IMR-90 (cell line): ENCODE results near the gene GRSF1. TPM values are rescaled to one million over a fixed set of nuclear protein-coding genes. Genes with fewer than 3 reads are reported as not detected.

Experiments
- ATAC-seq: fragments of 200-7000 bp; cut with Tn5 transposase; 2 replicates; pipeline ENCODE4 v1.9.1; 2020; ENCODE audit warnings: low read depth, mild to moderate bottlenecking, moderate library complexity
- BruUV-seq: library from RNA; stranded (reverse); fragments of 400-500 nt; replicated peaks from 2 replicates; lab custom pipeline; 2021; lab: Mats Ljungman, UMichigan
- CTCF ChIA-PET: fragments of 300-600 bp; formaldehyde crosslinking; extraction: SDS; loops from one replicate; lab custom pipeline; 2021; ENCODE audit warnings: antibody characterized with exemption; lab: Yijun Ruan, JAX
- POLR2A ChIA-PET: fragments of 300-600 bp; sonication (Branson Sonifier 250); formaldehyde crosslinking; loops from one replicate; lab custom pipeline; 2022; ENCODE audit warnings: antibody characterized with exemption; ENCODE audit not compliant: unreplicated experiment; lab: Charles Lee
- DNase-seq: peaks from one replicate; pipeline ENCODE4 v3.0.0; 2013
- H2AFZ ChIP-seq: replicated peaks from 2 replicates; pipeline ENCODE3; 2013; ENCODE audit warnings: low read length, mild to moderate bottlenecking; ENCODE audit not compliant: poor library complexity
- H2AK5ac ChIP-seq: 2 replicates; pipeline ENCODE4 v1.6.1; 2013; ENCODE audit warnings: low read depth, low read length, inconsistent platforms
- H2AK9ac ChIP-seq: replicated peaks from 2 replicates; pipeline ENCODE3; 2013; ENCODE audit warnings: mild to moderate bottlenecking, low read depth, low read length, moderate library complexity; ENCODE audit not compliant: poor library complexity
- H2BK120ac ChIP-seq: 2 replicates; pipeline ENCODE4 v1.6.1; 2013; ENCODE audit warnings: low read depth, low read length, inconsistent platforms
- H2BK15ac ChIP-seq: 3 replicates; pipeline ENCODE4 v1.6.1; 2013; ENCODE audit warnings: low read depth, low read length, inconsistent platforms
- H2BK20ac ChIP-seq: 2 replicates; pipeline ENCODE4 v1.6.1; 2013; ENCODE audit warnings: low read depth, mild to moderate bottlenecking, inconsistent platforms, low read length, moderate library complexity
- H2BK5ac ChIP-seq: 2 replicates; pipeline ENCODE4 v1.6.1; 2013; ENCODE audit warnings: mild to moderate bottlenecking, low read depth, low read length, inconsistent platforms; ENCODE audit not compliant: poor library complexity, severe bottlenecking
- H3K14ac ChIP-seq: replicated peaks from 2 replicates; pipeline ENCODE4 v1.6.1; 2013; ENCODE audit warnings: low read depth, low read length, inconsistent platforms
- H3K18ac ChIP-seq: 2 replicates; pipeline ENCODE4 v1.6.1; 2013; ENCODE audit warnings: low read depth, low read length, control low read depth
- H3K23ac ChIP-seq: 2 replicates; pipeline ENCODE4 v1.6.1; 2013; ENCODE audit warnings: low read depth, low read length, inconsistent platforms
- H3K27ac ChIP-seq: 2 replicates; pipeline ENCODE4 v1.5.1; 2013; ENCODE audit warnings: mild to moderate bottlenecking, control low read depth, low read length; ENCODE audit not compliant: insufficient read depth
- H3K27me3 ChIP-seq: 2 replicates; pipeline ENCODE4 v1.6.1; 2013; ENCODE audit warnings: low read length; ENCODE audit not compliant: control insufficient read depth, insufficient read depth
- H3K36me3 ChIP-seq: 2 replicates; pipeline ENCODE4 v1.6.1; 2013; ENCODE audit warnings: low read length, mixed read lengths; ENCODE audit not compliant: control insufficient read depth, insufficient read depth
- H3K4ac ChIP-seq: 2 replicates; pipeline ENCODE4 v1.6.1; 2013; ENCODE audit warnings: low read depth, low read length, inconsistent platforms
- H3K4me1 ChIP-seq: 2 replicates; pipeline ENCODE4 v1.6.1; 2013; ENCODE audit warnings: low read length, mixed read lengths; ENCODE audit not compliant: control insufficient read depth, insufficient read depth
- H3K4me2 ChIP-seq: 2 replicates; pipeline ENCODE4 v1.6.1; 2013; ENCODE audit warnings: low read depth, mild to moderate bottlenecking, control low read depth, low read length, moderate library complexity
- H3K4me3 ChIP-seq: 2 replicates; pipeline ENCODE4 v1.5.1; 2013; ENCODE audit warnings: low read depth, mild to moderate bottlenecking, control low read depth, low read length, moderate library complexity; ENCODE audit not compliant: insufficient read depth
- H3K56ac ChIP-seq: 2 replicates; pipeline ENCODE4 v1.6.1; 2013; ENCODE audit warnings: low read length, inconsistent platforms; ENCODE audit not compliant: insufficient read depth; ENCODE audit errors: extremely low read depth
- H3K79me1 ChIP-seq, 2 experiments: 2 replicates each; pipeline ENCODE4 v1.6.1; 2013; ENCODE audit warnings: low read length in 2 of 2, inconsistent platforms in 1 of 2, low read depth in 1 of 2
- H3K9ac ChIP-seq: 2 replicates; pipeline ENCODE4 v1.6.1; 2013; ENCODE audit warnings: low read depth, low read length, control low read depth
- H3K9me1 ChIP-seq: 2 replicates; pipeline ENCODE4 v1.6.1; 2013; ENCODE audit warnings: low read length, inconsistent platforms; ENCODE audit not compliant: insufficient read depth
- H3K9me3 ChIP-seq: 2 replicates; pipeline ENCODE4 v1.6.1; 2013; ENCODE audit warnings: low read length; ENCODE audit not compliant: control insufficient read depth, insufficient read depth
- H4K20me1 ChIP-seq: 2 replicates; pipeline ENCODE4 v1.6.1; 2013; ENCODE audit warnings: low read length, inconsistent platforms; ENCODE audit not compliant: insufficient read depth
- H4K5ac ChIP-seq: 2 replicates; pipeline ENCODE4 v1.6.1; 2013; ENCODE audit warnings: mild to moderate bottlenecking, low read depth, low read length, control low read depth
- H4K8ac ChIP-seq, 2 experiments: 2 replicates each; pipeline ENCODE4 v1.6.1; 2013; ENCODE audit warnings: low read depth in 2 of 2, low read length in 2 of 2, control low read depth in 1 of 2, inconsistent platforms in 1 of 2
- H4K91ac ChIP-seq: 2 replicates; pipeline ENCODE4 v1.6.1; 2013; ENCODE audit warnings: low read depth, low read length, inconsistent platforms; ENCODE audit not compliant: insufficient read depth
- BHLHE40 ChIP-seq: fragments of 150-350 bp; IDR thresholded peaks from 2 replicates; pipeline ENCODE4 v1.6.1; 2016; ENCODE audit warnings: mild to moderate bottlenecking, low read depth, low read length
- MAZ ChIP-seq: IDR thresholded peaks from 2 replicates; pipeline ENCODE4 v1.6.1; 2012; ENCODE audit warnings: low read depth, mild to moderate bottlenecking, low read length, improper control_type of control experiment, moderate library complexity, borderline replicate concordance
- NFE2L2 ChIP-seq: fragments of 150-350 bp; IDR thresholded peaks from 2 replicates; pipeline ENCODE4 v1.6.1; 2016; ENCODE audit warnings: low read depth, mild to moderate bottlenecking, low read length
- POLR2A ChIP-seq: IDR thresholded peaks from 2 replicates; pipeline ENCODE4 v1.6.1; 2012; ENCODE audit warnings: mild to moderate bottlenecking, low read depth, low read length
- SMC3 ChIP-seq: fragments of 150-350 bp; IDR thresholded peaks from 2 replicates; pipeline ENCODE4 v1.6.1; 2016; ENCODE audit warnings: low read depth, mild to moderate bottlenecking, antibody characterized with exemption, low read length, moderate library complexity
- WGBS, 2 experiments: methylation state at CpG; one replicate each; pipeline versions ENCODE4 v1.1.5 to v1.1.7; 2013; ENCODE audit warnings: missing lambda C conversion rate in 2 of 2; ENCODE audit not compliant: insufficient read length in 1 of 2; ENCODE audit errors: extremely low coverage in 2 of 2; 5-methylcytosine and 5-hydroxymethylcytosine counted together
- dilution Hi-C: fragments of 300-500 bp; cut with HindIII; formaldehyde crosslinking; loops from one replicate; pipeline ENCODE4 v1.14.3; 2018; ENCODE audit warnings: low sequenced_read_pairs; ENCODE audit not compliant: unreplicated experiment
- in situ Hi-C: fragments of 300-500 bp; cut with MboI; formaldehyde crosslinking; loops from 3 replicates; pipeline ENCODE4 v1.14.3; 2019; ENCODE audit warnings: low sequenced_read_pairs, inconsistent platforms, mixed read lengths
- intact Hi-C: fragments of 100-400 bp; cut with micrococcal nuclease; formaldehyde crosslinking; loops from 2 replicates; pipeline ENCODE4 v1.10.0; 2022
- polyA plus RNA-seq, 3 experiments: library from polyadenylated mRNA; depleted of rRNA; stranded (reverse); fragments of >200 nt; gene quantifications; 2 replicates each; pipeline ENCODE4 v1.2.3, GENCODE V29; 2012; ENCODE audit warnings: low replicate concordance in 1 of 3
- total RNA-seq: library from RNA; depleted of rRNA; stranded (reverse); fragments of >200 nt; gene quantifications from 2 replicates; pipeline ENCODE4 v1.2.3, GENCODE V29; 2012
- TF ChIP-seq, protein P1 (sequence below): conservative IDR thresholded peaks from 2 replicates; pipeline ENCODE4 v1.5.1; 2012; ENCODE audit warnings: mild to moderate bottlenecking, low read depth, low read length, improper control_type of control experiment

The GRSF1 gene
- total and polyA plus RNA-seq, 2 of the 4 experiments (the other 2 are of a cell fraction) = 67.7 to 71.5 TPM

DNA sequence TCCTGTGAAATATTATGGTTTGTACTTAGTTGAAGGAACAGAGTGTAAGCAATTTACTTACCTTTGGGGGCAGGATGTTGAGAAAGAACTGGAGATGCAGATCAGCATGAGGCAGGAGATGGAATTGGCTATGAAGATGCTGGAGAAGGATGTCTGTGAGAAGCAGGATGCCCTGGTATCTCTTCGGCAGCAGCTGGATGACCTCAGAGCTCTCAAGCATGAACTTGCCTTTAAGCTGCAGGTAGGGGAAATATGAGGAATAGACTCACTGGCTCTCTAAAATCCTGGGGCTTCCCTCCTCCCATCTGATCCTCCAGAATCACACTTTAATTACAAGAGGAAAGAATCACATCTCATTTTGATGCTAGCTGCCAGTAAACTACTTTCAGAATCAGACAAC, 51.0 kb downstream of the GRSF1 start:
- Histone ChIP-seq H3K9me3 (no peaks in the 10 kb centered on the region), H3K27me3 (no peaks in the 10 kb centered on the region), H3K23ac (no peak overlapping the region), H3K36me3 (peaks cover 21% of the 10 kb centered on the region), H3K56ac (no peak overlapping the region), H4K20me1 (no peaks in the 10 kb centered on the region), H3K9me1 (0 out of 2 replicates have a peak, but pooled peaks cover 3% of the 10 kb centered on the region), H4K8ac (no peak overlapping the region), H3K27ac (no peak overlapping the region), H3K18ac (no peak overlapping the region), H2BK120ac (no peak overlapping the region), H3K4me1 (no peaks in the 10 kb centered on the region; the same call in 1 of the 2 replicates), H4K91ac (no peak overlapping the region), H2BK20ac (no peak overlapping the region), H2AK5ac (no peak overlapping the region), H2BK5ac (no peak overlapping the region), H2AFZ (no peak overlapping the region), H2AK9ac (no peak overlapping the region), H3K79me1 (no peaks in the 10 kb centered on the region; a peak in 1 of 4 replicates), H3K14ac (no peak overlapping the region), H3K4ac (no peak overlapping the region), H4K5ac (no peak overlapping the region), H3K4me2 (no peak overlapping the region), H3K4me3 (no peak overlapping the region), H2BK15ac (no peak overlapping the region), H3K9ac (no peak overlapping the region)
- no peak for ATAC-seq
- BruUV-seq = no TSS peak
- POLR2A ChIA-PET = no interaction called here
- intact Hi-C loops (loop anchor here (5.0 kb wide), 1 partner anchor 39 kb away; no protein-coding TSS in a partner anchor), in situ Hi-C loops (no loop called here), dilution Hi-C loops (no loop called here)
- CTCF ChIA-PET = interaction anchor here (0.6 kb wide), 1 partner anchor 56 kb away, joined by 4 read pairs; no protein-coding TSS in a partner anchor
- no peak for DNase-seq
- no CpG with 5 or more reads among the region's 1 CpG for whole genome bisulfite sequencing, 2 experiments
- TF ChIP-seq NFE2L2 (no peak), BHLHE40 (no peak), MAZ (no peak), POLR2A (no peak), SMC3 (no peak)
- TF ChIP-seq, protein P1, sequence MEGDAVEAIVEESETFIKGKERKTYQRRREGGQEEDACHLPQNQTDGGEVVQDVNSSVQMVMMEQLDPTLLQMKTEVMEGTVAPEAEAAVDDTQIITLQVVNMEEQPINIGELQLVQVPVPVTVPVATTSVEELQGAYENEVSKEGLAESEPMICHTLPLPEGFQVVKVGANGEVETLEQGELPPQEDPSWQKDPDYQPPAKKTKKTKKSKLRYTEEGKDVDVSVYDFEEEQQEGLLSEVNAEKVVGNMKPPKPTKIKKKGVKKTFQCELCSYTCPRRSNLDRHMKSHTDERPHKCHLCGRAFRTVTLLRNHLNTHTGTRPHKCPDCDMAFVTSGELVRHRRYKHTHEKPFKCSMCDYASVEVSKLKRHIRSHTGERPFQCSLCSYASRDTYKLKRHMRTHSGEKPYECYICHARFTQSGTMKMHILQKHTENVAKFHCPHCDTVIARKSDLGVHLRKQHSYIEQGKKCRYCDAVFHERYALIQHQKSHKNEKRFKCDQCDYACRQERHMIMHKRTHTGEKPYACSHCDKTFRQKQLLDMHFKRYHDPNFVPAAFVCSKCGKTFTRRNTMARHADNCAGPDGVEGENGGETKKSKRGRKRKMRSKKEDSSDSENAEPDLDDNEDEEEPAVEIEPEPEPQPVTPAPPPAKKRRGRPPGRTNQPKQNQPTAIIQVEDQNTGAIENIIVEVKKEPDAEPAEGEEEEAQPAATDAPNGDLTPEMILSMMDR = no peak
